GM13976 (cell line): ENCODE results near the gene DHRSX.

Source experiments
- DNase-seq: peaks from one replicate; pipeline ENCODE4 v3.0.0; 2012; ENCODE audit warnings: low spot score
- in situ Hi-C: fragments of 300-500 bp; cut with MboI; formaldehyde crosslinking; loops from one replicate; pipeline ENCODE4 v1.12.0; 2022; ENCODE audit warnings: low sequenced_read_pairs, mixed read lengths, inconsistent platforms; ENCODE audit not compliant: unreplicated experiment
- TF ChIP-seq, protein P1 (sequence below): IDR thresholded peaks from 2 replicates; pipeline ENCODE4 v1.5.1; 2012; ENCODE audit warnings: borderline replicate concordance, mild to moderate bottlenecking; ENCODE audit not compliant: insufficient read depth; ENCODE audit errors: extremely low read depth, missing control alignments, control extremely low read depth

DHRSX gene

GRCh38 chrX:2228536-2228935 lies 272.2 kb downstream of the DHRSX start:
- no peak for DNase-seq
- TF ChIP-seq, protein P1, sequence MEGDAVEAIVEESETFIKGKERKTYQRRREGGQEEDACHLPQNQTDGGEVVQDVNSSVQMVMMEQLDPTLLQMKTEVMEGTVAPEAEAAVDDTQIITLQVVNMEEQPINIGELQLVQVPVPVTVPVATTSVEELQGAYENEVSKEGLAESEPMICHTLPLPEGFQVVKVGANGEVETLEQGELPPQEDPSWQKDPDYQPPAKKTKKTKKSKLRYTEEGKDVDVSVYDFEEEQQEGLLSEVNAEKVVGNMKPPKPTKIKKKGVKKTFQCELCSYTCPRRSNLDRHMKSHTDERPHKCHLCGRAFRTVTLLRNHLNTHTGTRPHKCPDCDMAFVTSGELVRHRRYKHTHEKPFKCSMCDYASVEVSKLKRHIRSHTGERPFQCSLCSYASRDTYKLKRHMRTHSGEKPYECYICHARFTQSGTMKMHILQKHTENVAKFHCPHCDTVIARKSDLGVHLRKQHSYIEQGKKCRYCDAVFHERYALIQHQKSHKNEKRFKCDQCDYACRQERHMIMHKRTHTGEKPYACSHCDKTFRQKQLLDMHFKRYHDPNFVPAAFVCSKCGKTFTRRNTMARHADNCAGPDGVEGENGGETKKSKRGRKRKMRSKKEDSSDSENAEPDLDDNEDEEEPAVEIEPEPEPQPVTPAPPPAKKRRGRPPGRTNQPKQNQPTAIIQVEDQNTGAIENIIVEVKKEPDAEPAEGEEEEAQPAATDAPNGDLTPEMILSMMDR, result no peak
- in situ Hi-C loops, result no loop called here

DNA sequence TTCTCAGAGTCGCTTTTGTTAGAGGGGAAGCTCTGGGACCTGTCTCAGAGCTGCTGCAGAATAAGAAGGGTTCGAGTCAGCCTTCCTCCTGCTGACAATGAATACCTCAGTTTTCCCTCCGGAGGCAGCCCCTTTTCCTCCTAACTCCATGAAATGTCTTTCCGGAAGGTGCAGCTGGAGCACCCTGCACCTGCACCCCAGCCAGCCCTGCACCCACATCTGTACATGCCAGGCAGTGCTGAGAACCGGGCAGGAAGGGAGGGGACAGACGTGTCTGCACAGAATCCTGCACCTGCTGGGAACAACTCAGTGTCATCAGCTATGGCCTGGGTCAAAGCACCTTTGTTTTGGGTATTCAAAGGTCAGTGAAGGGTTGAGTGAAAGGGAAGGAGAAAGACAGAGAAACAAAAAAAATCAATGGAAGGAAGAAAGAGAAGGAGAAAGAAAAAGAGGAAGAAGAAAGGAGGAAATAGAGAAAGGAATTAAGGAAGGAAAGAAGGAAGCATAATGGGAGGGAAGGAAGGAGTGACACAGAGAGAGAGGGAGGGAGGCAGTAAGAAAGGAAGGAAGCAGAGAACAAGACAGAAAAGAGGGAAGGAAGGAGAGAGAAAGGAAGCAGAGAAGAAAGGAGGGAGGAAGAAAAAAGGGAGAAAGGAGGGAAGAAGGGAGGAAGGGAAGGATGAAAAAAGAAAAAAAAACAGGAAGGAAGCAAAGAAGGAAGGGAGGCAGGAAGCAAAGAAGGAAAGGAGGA lies 273.7 kb downstream of the DHRSX start:
- TF ChIP-seq, protein P1, result no peak
- no peak for DNase-seq
- in situ Hi-C loops, result no loop called here

- in situ Hi-C loops, result no loop called here
- TF ChIP-seq, protein P1, result no peak
- no peak for DNase-seq
Measured at GRCh38 chrX:2226182-2226581, 274.6 kb downstream of the DHRSX start.

DNA sequence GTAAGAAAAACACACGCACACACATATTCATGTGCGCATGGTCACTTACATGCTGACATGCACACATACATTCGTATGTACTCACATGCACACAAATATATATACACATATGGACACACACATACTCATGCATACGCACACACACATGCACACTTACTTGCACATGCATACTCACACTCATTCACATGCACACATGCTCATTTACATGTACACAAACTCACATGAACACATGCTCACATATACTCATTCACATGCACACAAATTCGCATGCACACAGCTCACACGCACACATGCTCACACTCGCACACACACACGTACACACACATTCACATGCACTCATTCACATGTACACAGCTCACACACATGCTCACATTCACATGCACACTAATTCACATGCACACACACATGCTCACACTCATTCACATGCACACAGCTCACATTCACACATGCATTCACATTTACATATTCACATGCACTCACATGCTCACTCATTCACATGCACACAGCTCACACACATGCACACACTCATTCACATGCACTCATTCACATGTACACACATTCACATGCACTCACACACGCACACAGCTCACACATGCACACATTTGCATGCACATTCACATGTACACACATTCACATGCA lies 276.1 kb downstream of the DHRSX start:
- in situ Hi-C loops, result no loop called here
- TF ChIP-seq, protein P1, result no peak
- DNase-seq, result no peak

- in situ Hi-C loops, result no loop called here
- TF ChIP-seq, protein P1, result no peak
- no peak for DNase-seq
Measured at GRCh38 chrX:2224161-2224560, 276.6 kb downstream of the DHRSX start.

- TF ChIP-seq, protein P1, result no peak
- DNase-seq, result no peak
- in situ Hi-C loops, result no loop called here
Measured at GRCh38 chrX:2220829-2221567, 279.8 kb downstream of the DHRSX start.
